ENCODE results near the gene CNKSR1. TPM values are rescaled to one million over a fixed set of nuclear protein-coding genes. Genes with fewer than 3 reads are reported as not detected.

CNKSR1 gene
- total RNA-seq, 2 experiments from 2014 or later, result 1.3 to 1.5 TPM

DNA sequence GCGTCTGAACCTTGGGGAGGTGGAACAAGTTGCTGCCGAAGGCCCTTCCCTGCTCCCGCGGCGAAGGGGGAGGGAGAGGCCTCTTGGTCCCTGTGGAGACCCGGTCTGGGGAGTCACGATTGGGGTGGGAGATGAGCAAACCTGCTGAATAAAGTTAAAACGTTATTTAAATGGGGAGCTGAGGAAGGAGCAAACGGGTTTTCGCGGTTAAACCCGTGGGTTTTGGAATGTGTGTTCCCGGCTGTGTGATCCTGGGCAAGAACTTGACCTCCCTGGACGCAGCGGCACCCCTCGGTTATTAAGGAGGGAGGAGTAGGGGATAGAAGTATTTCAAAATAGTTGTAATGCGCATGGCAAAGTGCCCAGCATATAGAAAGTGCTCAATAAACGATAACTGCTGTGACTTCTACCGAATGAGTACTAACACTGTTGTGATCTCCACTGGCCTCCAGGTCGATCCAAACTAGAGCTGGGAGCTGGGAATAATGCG is 15.0 kb upstream of the CNKSR1 start:
- H3K27me3 Mint-ChIP-seq, result peaks cover 29% of the 10 kb centered on the region
- no peak overlapping the region for H3K27ac Mint-ChIP-seq
- H3K9me3 Mint-ChIP-seq, result no peaks in the 10 kb centered on the region
- peak overlapping the region; percentile 24 for H3K4me3 Mint-ChIP-seq
- H3K36me3 Mint-ChIP-seq, result no peaks in the 10 kb centered on the region
- CTCF ChIA-PET, result interaction anchor here (0.6 to 3.5 kb wide), 4 partner anchors 18 to 57 kb away, joined by 3 to 19 read pairs (median 4); no protein-coding TSS in a partner anchor
- peaks cover 10% of the 10 kb centered on the region for H3K4me1 Mint-ChIP-seq (ENCODE audit: low read depth)
- POLR2A ChIA-PET, result no interaction called here
- intact Hi-C loops (cut with micrococcal nuclease), result loop anchor here (5.0 kb wide), 2 partner anchors 55 to 125 kb away; no protein-coding TSS in a partner anchor
- no peak for DNase-seq

DNA sequence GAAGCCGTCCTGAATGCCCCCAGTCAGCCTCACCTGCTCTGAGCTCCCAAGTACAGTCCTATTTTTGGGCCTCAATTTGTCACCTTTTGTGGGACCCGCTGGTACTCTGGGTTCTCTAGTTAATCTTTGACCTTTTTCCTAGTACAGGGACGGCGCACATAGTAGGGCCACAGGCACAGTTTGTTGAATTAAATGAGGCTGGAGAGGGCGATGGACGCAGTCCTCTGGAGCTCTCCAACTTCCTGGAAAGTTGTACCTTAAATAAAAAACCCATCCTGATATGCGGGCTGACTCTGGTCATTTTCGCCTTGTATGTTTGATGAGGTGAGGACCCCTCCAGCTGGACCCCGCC is 13.6 kb upstream of the CNKSR1 start:
- Mint-ChIP-seq H3K27ac (no peak overlapping the region), H3K4me1 (ENCODE audit: low read depth) (peaks cover 10% of the 10 kb centered on the region), H3K9me3 (no peaks in the 10 kb centered on the region), H3K27me3 (peaks cover 23% of the 10 kb centered on the region), H3K36me3 (no peaks in the 10 kb centered on the region), H3K4me3 (peak overlapping the region; percentile 37)
- POLR2A ChIA-PET, result no interaction called here
- no peak for DNase-seq
- CTCF ChIA-PET, result interaction anchor here (0.6 to 3.5 kb wide), 8 partner anchors 10 to 583 kb away, joined by 3 to 19 read pairs (median 3); no protein-coding TSS in a partner anchor
- intact Hi-C loops (cut with micrococcal nuclease), result loop anchor here (5.0 kb wide), 2 partner anchors 56 to 126 kb away; no protein-coding TSS in a partner anchor

DNA sequence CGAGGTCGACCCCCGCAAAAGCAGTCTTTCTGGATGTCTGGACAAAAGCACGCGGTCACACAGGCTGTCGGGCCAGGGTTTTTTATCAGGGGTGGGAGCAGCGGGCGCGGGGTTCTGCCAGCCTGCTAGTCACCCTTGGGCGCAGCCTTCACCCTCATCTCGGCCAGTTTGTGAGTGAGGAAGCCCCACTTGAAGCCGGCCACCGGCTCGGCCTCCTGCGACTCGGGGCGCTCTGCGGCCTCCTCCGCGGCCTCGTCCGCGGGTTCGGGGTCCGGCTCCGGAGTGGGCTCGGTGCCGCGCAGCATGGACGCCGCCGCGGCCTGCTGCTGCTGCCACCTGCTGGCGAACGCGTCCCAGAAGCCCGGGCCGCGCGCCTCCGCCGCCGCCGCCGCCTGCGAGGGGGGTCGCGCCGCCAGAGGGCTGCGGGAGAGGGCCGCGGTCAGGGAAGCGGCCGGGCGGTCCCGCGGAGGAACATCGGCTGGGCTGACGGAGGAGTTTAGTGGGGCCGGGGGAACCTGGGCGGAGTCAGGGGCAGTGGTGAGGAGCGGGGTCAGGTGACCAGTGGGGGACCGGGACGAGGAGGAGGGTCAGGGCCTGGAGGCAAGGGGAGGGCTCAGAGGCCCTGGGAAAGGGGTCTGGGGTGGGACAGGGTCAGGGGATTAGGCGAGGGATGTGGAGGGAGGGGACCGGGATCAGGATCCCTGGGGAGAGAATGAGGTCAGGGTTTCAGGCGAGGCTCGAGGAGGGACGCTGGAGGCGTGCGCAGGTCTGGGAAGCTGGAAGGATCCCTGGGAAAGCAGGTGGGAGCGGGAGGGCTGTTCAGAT is 13.0 kb upstream of the CNKSR1 start:
- peaks cover 11% of the 10 kb centered on the region for H3K4me1 Mint-ChIP-seq (ENCODE audit: low read depth)

DNA sequence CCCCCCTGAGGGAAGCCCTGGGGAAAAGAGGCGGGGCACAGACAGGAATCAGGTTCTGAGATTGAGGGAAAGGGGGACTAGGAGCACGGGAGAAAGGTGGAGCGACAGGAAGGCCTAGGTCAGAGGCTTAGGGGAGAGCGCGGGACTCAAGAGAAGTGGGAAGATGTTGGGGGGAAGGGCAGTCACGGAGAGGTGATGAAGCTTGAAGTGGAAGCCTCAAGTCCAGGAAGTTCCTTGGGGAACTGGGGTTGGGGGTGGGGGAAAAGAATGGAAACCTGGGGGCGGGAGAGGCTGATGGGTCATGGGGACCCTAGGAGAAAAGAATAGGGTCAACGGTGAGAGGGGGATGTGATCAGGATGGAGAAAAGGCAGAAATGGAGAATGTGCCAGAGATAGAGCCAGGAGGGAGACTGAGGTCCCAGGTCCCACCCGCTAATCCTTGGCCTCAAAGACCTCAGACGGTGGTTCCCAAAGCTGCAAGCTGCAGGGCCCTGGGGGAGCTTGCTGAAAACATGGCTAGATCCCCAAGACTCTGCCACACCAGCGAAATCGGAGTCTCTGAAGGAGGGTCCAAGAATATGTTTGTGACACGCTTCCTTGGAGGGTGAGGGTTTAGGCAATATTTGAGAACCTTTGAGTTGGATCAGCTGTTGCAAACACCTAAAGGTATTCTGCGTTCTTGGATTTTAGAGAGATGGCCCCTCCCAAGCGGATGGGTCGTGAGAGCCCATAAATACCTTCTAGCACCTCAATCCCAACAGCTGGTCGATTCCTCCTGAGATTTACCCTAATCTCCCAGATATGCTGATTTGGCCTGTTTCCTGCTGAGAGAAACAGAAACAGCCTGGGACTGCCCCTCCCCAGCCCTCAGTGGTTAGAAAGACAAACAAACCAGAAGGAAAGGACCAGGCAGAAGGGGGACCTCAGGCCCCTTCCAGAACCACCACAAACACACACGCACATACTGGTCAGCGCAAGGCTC is 12.1 kb upstream of the CNKSR1 start:
- intact Hi-C loops (cut with micrococcal nuclease), result loop anchor here (5.0 kb wide), 3 partner anchors 58 to 157 kb away; no protein-coding TSS in a partner anchor
- Mint-ChIP-seq H3K36me3 (no peaks in the 10 kb centered on the region), H3K9me3 (no peaks in the 10 kb centered on the region), H3K27me3 (peaks cover 15% of the 10 kb centered on the region), H3K27ac (no peak overlapping the region), H3K4me3 (no peak overlapping the region), H3K4me1 (ENCODE audit: low read depth) (peaks cover 14% of the 10 kb centered on the region)
- no peak for DNase-seq
- CTCF ChIA-PET, result interaction anchor here (0.6 to 1.7 kb wide), 5 partner anchors 38 to 157 kb away, joined by 3 to 6 read pairs (median 4); no protein-coding TSS in a partner anchor
- POLR2A ChIA-PET, result no interaction called here

More for the DNA sequence above, 13.0 kb upstream of the CNKSR1 start:
- H3K9me3 Mint-ChIP-seq, result no peaks in the 10 kb centered on the region
- no peaks in the 10 kb centered on the region for H3K36me3 Mint-ChIP-seq
- no peak overlapping the region for H3K27ac Mint-ChIP-seq
- H3K4me3 Mint-ChIP-seq, result peak overlapping the region; percentile 25
- peak; percentile 47 for DNase-seq
- CTCF ChIA-PET, result interaction anchor here (0.7 to 3.5 kb wide), 8 partner anchors 9 to 269 kb away, joined by 3 to 19 read pairs (median 3); no protein-coding TSS in a partner anchor
- intact Hi-C loops (cut with micrococcal nuclease), result loop anchor here (5.0 kb wide), 2 partner anchors 57 to 127 kb away; no protein-coding TSS in a partner anchor
- H3K27me3 Mint-ChIP-seq, result peaks cover 21% of the 10 kb centered on the region
- POLR2A ChIA-PET, result no interaction called here

DNA sequence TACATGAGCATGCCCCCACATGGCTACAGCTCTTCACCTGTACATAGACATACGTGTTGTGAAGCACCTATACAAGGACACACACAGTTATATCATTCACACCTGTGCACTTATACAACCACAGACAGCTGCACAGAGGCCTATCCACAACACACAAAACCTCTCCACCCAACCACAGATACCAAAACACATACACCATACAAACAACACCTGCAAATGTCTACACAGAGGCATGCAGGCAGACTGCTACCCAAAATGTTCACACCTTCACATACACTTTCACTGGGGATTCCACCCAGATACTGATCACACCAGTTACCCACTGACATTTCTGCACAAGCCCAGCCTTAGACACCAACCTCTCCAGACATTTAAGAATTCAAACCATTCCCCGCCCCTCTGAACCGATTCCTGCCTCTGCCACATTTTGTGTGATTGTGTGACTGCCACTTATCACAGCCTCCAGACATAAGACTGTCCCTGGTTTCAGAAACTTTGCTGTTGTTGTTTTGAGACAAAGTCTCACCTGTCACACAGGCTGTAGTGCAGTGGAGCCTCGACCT is 10.5 kb upstream of the CNKSR1 start:
- intact Hi-C loops (cut with micrococcal nuclease), result loop anchor here (5.0 kb wide), 1 partner anchor 156 kb away; no protein-coding TSS in a partner anchor
- CTCF ChIA-PET, result no interaction called here

DNA sequence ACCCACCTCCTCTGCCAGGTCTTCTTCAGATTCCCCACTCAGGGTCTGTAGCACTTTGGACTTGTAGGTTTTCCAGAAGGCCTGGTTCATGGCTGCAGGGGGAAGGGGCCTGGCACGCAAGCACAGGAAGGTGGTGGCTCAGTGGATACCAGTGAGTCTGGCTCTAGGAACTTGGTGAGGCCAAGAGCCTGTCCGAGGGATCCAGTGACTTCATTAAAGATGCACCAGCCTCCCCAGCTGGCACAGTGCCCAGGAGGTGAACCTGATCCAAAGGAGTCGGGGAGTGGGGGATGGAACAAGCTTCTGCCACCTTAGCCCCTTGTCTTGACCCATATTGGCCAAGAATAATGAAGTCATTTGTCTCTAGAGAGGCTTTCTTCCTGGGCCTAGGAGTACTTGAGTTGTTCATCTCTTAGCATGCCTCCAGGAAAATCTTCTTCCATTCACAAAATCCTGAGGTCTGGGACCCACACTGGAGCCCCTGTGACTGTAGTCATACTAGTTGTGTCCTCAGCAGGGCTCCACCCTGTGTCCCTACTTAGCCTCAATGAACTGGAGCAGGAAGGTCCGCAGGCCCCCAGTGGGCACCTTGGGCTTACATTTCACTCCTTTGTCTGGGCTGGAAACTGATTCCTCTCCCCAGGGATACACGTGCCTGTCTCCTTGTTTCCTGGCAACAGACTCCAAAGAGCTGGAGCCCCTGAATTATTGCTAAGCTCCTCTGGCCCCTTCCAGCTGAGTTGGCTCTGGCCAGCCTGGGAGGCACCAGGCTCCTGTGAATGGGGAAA is 8.7 kb upstream of the CNKSR1 start, which contains the start of gene C1orf232:
Gene C1orf232 (minus strand): TSS at position 554 of the 788 bp plus-strand sequence. CDS start 464 bp downstream, at position 90.
- intact Hi-C loops (cut with micrococcal nuclease), result loop anchor here (1.0 to 5.0 kb wide), 3 partner anchors 42 to 154 kb away; no protein-coding TSS in a partner anchor
- no peak for DNase-seq
- POLR2A ChIA-PET, result interaction anchor here (1.3 to 2.2 kb wide), 2 partner anchors 10 to 66 kb away, joined by 3 to 19 read pairs; partner anchors contain the start of gene CEP85
- Mint-ChIP-seq H3K27me3 (peaks cover 4% of the 10 kb centered on the region), H3K9me3 (no peaks in the 10 kb centered on the region), H3K4me3 (peak within 1 kb of the TSS; percentile 83), H3K36me3 (peaks cover 5% of the 10 kb centered on the region), H3K27ac (peak within 1 kb of the TSS; percentile 72), H3K4me1 (ENCODE audit: low read depth) (peaks cover 21% of the 10 kb centered on the region)
- CTCF ChIA-PET, result interaction anchor here (0.8 to 3.1 kb wide), 13 partner anchors 11 to 247 kb away, joined by 3 to 80 read pairs (median 12); partner anchors contain the start of genes CD52, CEP85 and FAM110D

More for the DNA sequence above, 10.5 kb upstream of the CNKSR1 start:
- no peak for DNase-seq
- H3K4me3 Mint-ChIP-seq, result no peak overlapping the region
- H3K27me3 Mint-ChIP-seq, result peaks cover 13% of the 10 kb centered on the region
- no peak overlapping the region for H3K27ac Mint-ChIP-seq
- H3K9me3 Mint-ChIP-seq, result no peaks in the 10 kb centered on the region
- H3K36me3 Mint-ChIP-seq, result peaks cover 2% of the 10 kb centered on the region
- H3K4me1 Mint-ChIP-seq (ENCODE audit: low read depth), result peaks cover 25% of the 10 kb centered on the region
- POLR2A ChIA-PET, result no interaction called here

DNA sequence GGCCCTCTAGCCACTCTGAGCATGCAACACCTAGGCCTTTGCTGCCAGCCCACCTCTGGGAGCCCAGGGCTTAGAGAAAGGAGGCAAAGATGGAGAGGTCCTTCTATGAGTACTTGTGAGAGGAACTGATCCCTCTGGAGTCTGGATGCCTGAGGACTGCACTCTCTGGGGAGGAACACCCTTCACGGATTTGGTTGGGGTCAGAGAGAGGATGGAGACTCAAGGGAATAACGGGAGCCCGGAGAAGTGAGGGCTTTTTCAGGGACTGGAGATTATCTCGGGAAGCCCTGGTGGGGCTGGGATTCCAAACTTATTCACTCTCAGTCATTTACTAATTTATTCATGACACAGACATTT is 8.1 kb upstream of the CNKSR1 start:
- ChIA-PET POLR2A (interaction anchor here (1.1 to 2.2 kb wide), 3 partner anchors 9 to 65 kb away, joined by 3 to 19 read pairs (median 4); partner anchors contain the start of gene CEP85), CTCF (interaction anchor here (0.6 to 3.1 kb wide), 52 partner anchors 10 to 498 kb away, joined by 3 to 80 read pairs (median 4); partner anchors contain the start of genes CD52, CEP85, DHDDS and FAM110D)
- H3K27ac Mint-ChIP-seq, result no peak overlapping the region
- H3K9me3 Mint-ChIP-seq, result no peaks in the 10 kb centered on the region
- H3K4me3 Mint-ChIP-seq, result peak overlapping the region; percentile 83
- H3K27me3 Mint-ChIP-seq, result no peaks in the 10 kb centered on the region
- no peak for DNase-seq
- peaks cover 5% of the 10 kb centered on the region for H3K36me3 Mint-ChIP-seq
- intact Hi-C loops (cut with micrococcal nuclease), result loop anchor here (1.0 to 5.0 kb wide), 3 partner anchors 42 to 153 kb away; no protein-coding TSS in a partner anchor
- peaks cover 21% of the 10 kb centered on the region for H3K4me1 Mint-ChIP-seq (ENCODE audit: low read depth)

DNA sequence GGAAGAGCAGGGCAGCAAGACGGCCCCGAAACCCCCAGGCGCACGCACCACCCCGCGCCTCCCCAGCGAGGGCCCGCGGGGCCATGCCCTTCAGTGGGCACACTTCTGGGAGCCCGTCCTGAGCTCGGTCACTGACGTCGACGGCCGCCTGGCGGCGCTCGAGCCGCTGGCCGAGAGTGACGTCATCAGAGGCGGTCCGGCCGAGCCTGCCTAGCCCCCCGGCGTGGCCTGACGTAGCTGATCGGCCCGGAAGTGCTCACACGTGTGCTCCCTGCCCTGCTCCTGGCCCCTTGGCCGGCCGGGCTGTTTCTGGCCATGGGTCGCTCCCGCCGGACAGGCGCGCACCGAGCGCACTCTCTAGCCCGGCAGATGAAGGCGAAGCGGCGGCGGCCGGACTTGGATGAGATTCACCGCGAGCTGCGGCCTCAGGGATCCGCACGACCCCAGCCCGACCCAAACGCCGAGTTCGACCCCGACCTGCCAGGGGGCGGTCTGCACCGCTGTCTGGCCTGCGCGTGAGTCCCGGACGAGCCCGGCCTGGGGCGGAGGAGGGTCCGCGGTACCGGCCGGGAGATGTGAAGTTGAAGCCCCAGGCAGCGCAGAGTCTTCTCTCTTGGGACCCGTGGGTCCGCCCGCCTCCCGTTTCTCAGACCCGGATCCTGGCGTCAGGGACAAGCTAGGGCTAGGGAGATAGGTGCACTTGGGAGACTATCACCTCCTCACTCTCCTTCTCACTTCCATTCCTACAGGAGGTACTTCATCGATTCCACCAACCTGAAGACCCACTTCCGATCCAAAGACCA is 7.4 kb upstream of the CNKSR1 start, which contains the start of gene ZNF593:
Gene ZNF593 (plus strand): TSS at position 240 of the 803 bp plus-strand sequence. CDS start 76 bp downstream, at position 316.
- Mint-ChIP-seq H3K36me3 (peaks cover 5% of the 10 kb centered on the region), H3K9me3 (no peaks in the 10 kb centered on the region), H3K4me1 (ENCODE audit: low read depth) (peaks cover 17% of the 10 kb centered on the region), H3K27me3 (no peaks in the 10 kb centered on the region), H3K27ac (peak within 1 kb of the TSS; percentile 72), H3K4me3 (peak within 1 kb of the TSS; percentile 83)
- intact Hi-C loops (cut with micrococcal nuclease), result loop anchor here (1.0 to 5.0 kb wide), 3 partner anchors 43 to 152 kb away; no protein-coding TSS in a partner anchor
- DNase-seq, result peak; percentile 94
- POLR2A ChIA-PET, result interaction anchor here (1.0 to 2.2 kb wide), 4 partner anchors 9 to 115 kb away, joined by 3 to 19 read pairs (median 4); partner anchors contain the start of gene CEP85
- CTCF ChIA-PET, result interaction anchor here (0.6 to 3.1 kb wide), 64 partner anchors 9 to 1826 kb away, joined by 3 to 80 read pairs (median 4); partner anchors contain the start of genes CD52, CEP85, DHDDS and FAM110D

DNA sequence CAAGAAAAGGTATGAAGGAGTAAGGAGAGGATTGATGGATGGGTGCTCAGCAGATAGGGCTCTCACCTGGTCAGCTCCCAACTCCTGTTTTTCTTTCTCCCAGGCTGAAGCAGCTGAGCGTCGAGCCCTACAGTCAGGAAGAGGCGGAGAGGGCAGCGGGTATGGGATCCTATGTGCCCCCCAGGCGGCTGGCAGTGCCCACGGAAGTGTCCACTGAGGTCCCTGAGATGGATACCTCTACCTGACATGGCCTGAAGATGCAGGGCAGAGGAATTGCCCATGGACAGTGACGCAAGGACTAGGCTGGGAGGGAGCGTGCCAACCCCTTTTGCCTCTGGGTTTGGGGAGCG is 6.8 kb upstream of the CNKSR1 start:
- POLR2A ChIA-PET, result interaction anchor here (1.0 to 2.2 kb wide), 2 partner anchors 64 to 115 kb away, joined by 4 to 19 read pairs; partner anchors contain the start of gene CEP85

More for the DNA sequence above, 6.8 kb upstream of the CNKSR1 start:
- Mint-ChIP-seq H3K4me1 (ENCODE audit: low read depth) (peaks cover 17% of the 10 kb centered on the region), H3K9me3 (no peaks in the 10 kb centered on the region), H3K36me3 (peaks cover 5% of the 10 kb centered on the region), H3K27me3 (no peaks in the 10 kb centered on the region), H3K27ac (peak overlapping the region; percentile 72), H3K4me3 (peak overlapping the region; percentile 83)
- no peak for DNase-seq
- CTCF ChIA-PET, result interaction anchor here (0.7 to 3.1 kb wide), 31 partner anchors 10 to 1827 kb away, joined by 3 to 80 read pairs (median 6); partner anchors contain the start of genes CD52, CEP85, FAM110D and MTFR1L
- intact Hi-C loops (cut with micrococcal nuclease), result no loop called here

Measured in activated CD4-positive, alpha-beta memory T cell treated with anti-CD3 and anti-CD28 coated beads for 36 hours (primary cell).